ENCODE data around the gene ZNF587B. TPM values are rescaled to one million over a fixed set of nuclear protein-coding genes. Genes with fewer than 3 reads are reported as not detected.
A peak's percentile ranks its signal among the peaks of the same experiment; 100 is the strongest.
"Not testable (repeated sequence)": the region's sequence is repeated elsewhere in the genome, so short reads cannot be mapped to it uniquely, and the experiment has no call there.

ZNF587B gene
- total RNA-seq, 1 experiment from 2014 or later, result 43.2 TPM

DNA sequence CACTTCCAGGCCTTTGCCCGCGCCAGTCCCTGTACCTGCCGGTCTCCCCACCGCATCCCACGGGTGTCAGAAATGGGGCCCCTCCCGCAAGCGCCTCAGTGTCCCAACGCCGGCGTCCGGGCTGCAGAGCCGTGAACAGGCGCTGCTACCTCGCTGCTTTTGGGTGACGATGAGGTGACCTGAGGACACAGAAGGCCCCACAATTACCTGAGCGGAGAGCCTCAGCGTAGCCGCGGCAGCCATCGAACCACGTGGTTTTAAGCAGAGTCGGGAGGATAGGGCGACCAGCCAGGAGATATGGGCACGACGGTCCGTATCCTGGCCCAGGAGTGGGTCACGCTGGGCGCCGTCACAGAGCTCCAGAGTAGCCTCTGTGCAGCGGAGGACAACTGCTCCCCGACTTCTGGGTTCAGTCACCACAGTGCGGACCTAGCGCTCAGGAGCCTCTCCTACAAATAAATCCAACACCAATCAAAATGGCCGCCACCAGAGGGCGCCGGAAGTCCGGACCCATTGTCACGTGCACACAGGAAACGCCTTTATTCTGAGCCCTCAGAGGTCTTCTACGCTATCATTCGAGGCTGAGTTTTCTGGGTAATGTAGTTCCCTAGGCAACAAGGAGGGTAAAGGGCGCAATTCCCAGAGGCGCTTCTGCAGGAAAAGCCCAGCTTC, 58.6 kb downstream of the ZNF587B start, which contains the start of gene ZNF814 (continued):
- no peak for TF ChIP-seq MXD4 (CRISPR knock-in tag; IDR thresholded peaks at IDR 0.05; ENCODE audit: borderline replicate concordance)
- TF ChIP-seq FOXJ3 (CRISPR knock-in tag; IDR thresholded peaks at IDR 0.05; ENCODE audit: borderline replicate concordance), result no peak
- TF ChIP-seq, protein P1, sequence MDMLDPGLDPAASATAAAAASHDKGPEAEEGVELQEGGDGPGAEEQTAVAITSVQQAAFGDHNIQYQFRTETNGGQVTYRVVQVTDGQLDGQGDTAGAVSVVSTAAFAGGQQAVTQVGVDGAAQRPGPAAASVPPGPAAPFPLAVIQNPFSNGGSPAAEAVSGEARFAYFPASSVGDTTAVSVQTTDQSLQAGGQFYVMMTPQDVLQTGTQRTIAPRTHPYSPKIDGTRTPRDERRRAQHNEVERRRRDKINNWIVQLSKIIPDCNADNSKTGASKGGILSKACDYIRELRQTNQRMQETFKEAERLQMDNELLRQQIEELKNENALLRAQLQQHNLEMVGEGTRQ (CRISPR knock-in tag; IDR thresholded peaks at IDR 0.05), result peak; percentile 95
- no peak for TF ChIP-seq NFATC4 (CRISPR knock-in tag; IDR thresholded peaks at IDR 0.05)
- no peak for TF ChIP-seq IRF2 (CRISPR knock-in tag; IDR thresholded peaks at IDR 0.05; ENCODE audit: borderline replicate concordance, low read depth)
- TF ChIP-seq TP53 (CRISPR knock-in tag; IDR thresholded peaks at IDR 0.05), result no peak
- no peak for TF ChIP-seq ZNF219 (CRISPR knock-in tag; IDR thresholded peaks at IDR 0.05; ENCODE audit: borderline replicate concordance)
- no peak for TF ChIP-seq NFE2L1 (CRISPR knock-in tag; IDR thresholded peaks at IDR 0.05)

DNA sequence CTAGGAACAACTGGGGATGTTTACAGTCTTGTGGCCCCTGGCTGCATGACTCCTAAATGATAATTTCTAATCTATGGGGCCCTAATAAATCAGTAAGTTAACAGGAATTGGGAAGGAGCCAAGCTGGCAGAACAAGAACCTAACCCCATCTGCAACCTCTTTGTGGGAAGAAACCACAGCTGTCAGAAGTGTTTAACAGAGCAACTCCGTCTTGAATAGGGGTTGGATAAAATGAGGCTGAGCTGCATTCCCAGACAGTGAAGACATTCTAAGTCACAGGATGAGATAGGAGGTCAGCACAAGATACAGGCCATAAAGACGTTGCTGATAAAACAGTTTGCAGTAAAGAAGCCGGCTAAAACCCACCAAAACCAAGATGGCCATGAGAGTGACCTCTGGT, 60.6 kb downstream of the ZNF587B start:
- not testable (repeated sequence) for DNase-seq (ENCODE audit: low spot score)

More for the DNA sequence above, 60.6 kb downstream of the ZNF587B start:
- CTCF ChIA-PET; H3K27ac Mint-ChIP-seq; H3K27me3 Mint-ChIP-seq (ENCODE audit: low read depth); ATAC-seq; H3K9me3 Mint-ChIP-seq; H3K4me3 Mint-ChIP-seq; POLR2A ChIA-PET: not testable (repeated sequence)
- peaks cover 19% of the 10 kb centered on the region for H3K36me3 Mint-ChIP-seq
- H3K4me1 Mint-ChIP-seq, result peaks cover 24% of the 10 kb centered on the region

Other genes starting within 250 kb of the ZNF587B start
- gene ZIK1, start 246.2 kb upstream of the ZNF587B start, total RNA-seq (2021), result 30.0 to 31.5 TPM (median 31.1 TPM) in 3 replicates
- gene ZNF530, start 230.4 kb upstream of the ZNF587B start, total RNA-seq (2021), result 10.4 to 12.0 TPM (median 11.2 TPM) in 3 replicates
- 46.8 to 53.1 TPM (median 52.5 TPM) in 3 replicates for gene ZNF134, start 216.1 kb upstream of the ZNF587B start, total RNA-seq (2021)
- 13.5 to 17.6 TPM (median 14.3 TPM) in 3 replicates for gene ZNF211, start 197.1 kb upstream of the ZNF587B start, total RNA-seq (2021)
- gene ZSCAN4, start 161.4 kb upstream of the ZNF587B start, total RNA-seq (2021), result 0.09 to 0.13 TPM in 2 of 3 replicates, not detected in the other
- gene ZNF551, start 148.3 kb upstream of the ZNF587B start, total RNA-seq (2021), result 30.2 to 32.4 TPM (median 31.3 TPM) in 3 replicates
- 20.0 to 22.0 TPM (median 21.4 TPM) in 3 replicates for gene ZNF154, start 121.1 kb upstream of the ZNF587B start, total RNA-seq (2021)
- gene ZNF671, start 102.7 kb upstream of the ZNF587B start, total RNA-seq (2021), result 6.8 to 9.1 TPM (median 7.1 TPM) in 3 replicates
- gene ZNF776, start 83.5 kb upstream of the ZNF587B start, total RNA-seq (2021), result 14.3 to 16.9 TPM (median 16.4 TPM) in 3 replicates
- 13.6 to 16.4 TPM (median 15.4 TPM) in 3 replicates for gene ZNF586, start 60.6 kb upstream of the ZNF587B start, total RNA-seq (2021)
- 9.0 to 13.1 TPM (median 9.3 TPM) in 3 replicates for gene ZNF552, start 15.4 kb upstream of the ZNF587B start, total RNA-seq (2021)
- 46.6 to 57.0 TPM (median 47.0 TPM) in 3 replicates for gene ZNF587, start 19.6 kb downstream of the ZNF587B start, total RNA-seq (2021)
- gene ZNF814, start 58.7 kb downstream of the ZNF587B start, total RNA-seq (2021), result 60.7 to 80.8 TPM (median 77.8 TPM) in 3 replicates
- 21.4 to 22.6 TPM (median 21.5 TPM) in 3 replicates for gene ZNF417, start 86.3 kb downstream of the ZNF587B start, total RNA-seq (2021)
- gene ZNF418, start 105.1 kb downstream of the ZNF587B start, total RNA-seq (2021), result 19.6 to 21.1 TPM (median 20.8 TPM) in 3 replicates
- 15.1 to 17.9 TPM (median 15.9 TPM) in 3 replicates for gene ZNF256, start 117.4 kb downstream of the ZNF587B start, total RNA-seq (2021)
- 1.1 to 1.3 TPM (median 1.1 TPM) in 3 replicates for gene C19orf18, start 144.2 kb downstream of the ZNF587B start, total RNA-seq (2021)
- gene ZNF606, start 172.5 kb downstream of the ZNF587B start, total RNA-seq (2021), result 24.5 to 26.2 TPM (median 26.1 TPM) in 3 replicates
- 0.69 to 1.3 TPM (median 0.78 TPM) in 3 replicates for gene ZSCAN1, start 203.7 kb downstream of the ZNF587B start, total RNA-seq (2021)
- gene ZNF135, start 229.0 kb downstream of the ZNF587B start, total RNA-seq (2021), result 5.6 to 8.0 TPM (median 7.2 TPM) in 3 replicates

Measured in WTC11 (cell line).